ENCODE data around the gene ODC1. TPM values are rescaled to one million over a fixed set of nuclear protein-coding genes. Genes with fewer than 3 reads are reported as not detected.

The ODC1 gene
- polyA plus RNA-seq, 1 of the 3 experiments (the other 2 are of a cell fraction) = 253 TPM

DNA sequence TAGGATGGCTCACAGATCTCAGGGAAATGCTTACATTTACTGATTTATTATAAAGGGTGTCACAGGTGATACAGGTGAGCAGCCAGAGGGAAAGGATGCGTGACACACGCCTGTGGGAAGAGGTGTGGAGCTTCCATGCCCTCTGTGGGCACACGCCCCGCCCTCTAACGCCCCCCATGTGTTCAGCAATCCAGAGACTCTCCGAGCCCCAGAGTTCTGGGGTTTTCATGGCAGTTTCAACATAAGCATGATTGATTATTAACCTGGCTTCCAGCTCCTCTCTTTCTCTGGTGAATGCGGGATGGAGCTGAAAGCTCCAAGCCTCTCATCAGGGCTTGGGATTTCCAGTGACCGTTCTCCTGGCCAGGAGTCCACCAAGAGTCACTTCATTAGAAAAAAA lies 34.3 kb upstream of the ODC1 start:
- no peak for TF ChIP-seq YY1 (IDR thresholded peaks at IDR 0.05; ENCODE audit: low read depth)
- Histone ChIP-seq H3K4me1 (ENCODE audit: control insufficient read depth in 1 of 2, insufficient read depth in 2 of 2, low read depth in 1 of 2, low read length in 1 of 2) (no peaks in the 10 kb centered on the region), H4K20me1 (ENCODE audit: insufficient read depth) (no peaks in the 10 kb centered on the region), H3K9ac (no peak overlapping the region), H3K36me3 (replicated peaks in 1 of 2; ENCODE audit: control insufficient read depth in 1 of 2, insufficient read depth in 2 of 2, low read length in 1 of 2) (no peaks in the 10 kb centered on the region), H3K9me3 (no peaks in the 10 kb centered on the region), H3K79me2 (ENCODE audit: insufficient read depth) (no peaks in the 10 kb centered on the region), H3K9me2 (no peaks in the 10 kb centered on the region), H3K27ac (ENCODE audit: low read depth in 2 of 2, low read length in 1 of 2) (no peak overlapping the region), H3K4me3 (ENCODE audit: low read depth in 2 of 2, low read length in 1 of 2) (no peak overlapping the region), H3K4me2 (no peak overlapping the region), H3F3A (replicated peaks; ENCODE audit: insufficient read depth) (no peaks in the 10 kb centered on the region), H3K27me3 (ENCODE audit: insufficient read depth) (peaks cover 33% of the 10 kb centered on the region; the same call in 1 of the 2 replicates), H2AFZ (ENCODE audit: low read depth) (no peak overlapping the region)
- WGBS (ENCODE audit: low lambda C conversion rate) = 73% methylated on average over 8 of the region's 8 CpGs
- CTCF ChIA-PET = interaction anchor here (0.8 to 2.7 kb wide), 4 partner anchors 11 to 410 kb away, joined by 3 to 9 read pairs (median 4); no protein-coding TSS in a partner anchor
- no peak for DNase-seq
- POLR2A ChIA-PET = no interaction called here

DNA sequence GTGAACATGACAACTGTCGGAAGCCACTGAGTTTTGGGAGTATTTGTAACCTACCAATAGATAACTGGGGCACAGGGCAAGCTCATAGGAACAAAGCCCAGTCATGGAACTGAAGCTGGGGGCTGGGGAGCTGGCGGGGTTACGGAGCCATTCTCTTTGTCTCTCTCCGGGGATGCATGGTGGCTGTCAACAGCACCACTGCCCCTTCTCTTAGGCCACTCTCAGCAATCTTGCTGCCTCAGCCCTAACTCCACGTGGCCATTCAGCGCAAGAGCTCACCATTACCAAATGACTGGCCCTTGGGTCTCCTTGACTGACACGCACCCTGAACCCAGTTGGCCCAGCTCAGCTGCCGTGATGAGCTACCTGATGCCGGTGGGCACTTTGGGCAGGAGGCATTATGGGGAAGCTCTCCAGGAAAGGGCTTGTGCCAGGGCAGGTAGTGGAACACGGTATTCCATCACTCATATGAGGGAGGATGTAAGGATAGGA lies 33.6 kb upstream of the ODC1 start:
- no peaks in the 10 kb centered on the region for H4K20me1 ChIP-seq (ENCODE audit: insufficient read depth)
- H3K4me1 ChIP-seq (ENCODE audit: control insufficient read depth in 1 of 2, insufficient read depth in 2 of 2, low read depth in 1 of 2, low read length in 1 of 2) = no peaks in the 10 kb centered on the region
- no peak overlapping the region for H2AFZ ChIP-seq (ENCODE audit: low read depth)
- H3K36me3 ChIP-seq (replicated peaks in 1 of 2; ENCODE audit: control insufficient read depth in 1 of 2, insufficient read depth in 2 of 2, low read length in 1 of 2) = no peaks in the 10 kb centered on the region
- no peaks in the 10 kb centered on the region for H3F3A ChIP-seq (replicated peaks; ENCODE audit: insufficient read depth)
- WGBS (ENCODE audit: low lambda C conversion rate) = 82% methylated on average over 7 of the region's 10 CpGs
- POLR2A ChIA-PET = no interaction called here
- peaks cover 26% of the 10 kb centered on the region; the same call in 1 of the 2 replicates for H3K27me3 ChIP-seq (ENCODE audit: insufficient read depth)
- CTCF ChIA-PET = interaction anchor here (0.8 to 2.7 kb wide), 5 partner anchors 9 to 409 kb away, joined by 3 to 9 read pairs (median 4); no protein-coding TSS in a partner anchor
- H3K79me2 ChIP-seq (ENCODE audit: insufficient read depth) = no peaks in the 10 kb centered on the region
- H3K9me2 ChIP-seq = no peaks in the 10 kb centered on the region
- no peaks in the 10 kb centered on the region for H3K9me3 ChIP-seq
- no peak overlapping the region for H3K4me2 ChIP-seq
- H3K27ac ChIP-seq (ENCODE audit: low read depth in 2 of 2, low read length in 1 of 2) = no peak overlapping the region
- DNase-seq = no peak
- H3K9ac ChIP-seq = no peak overlapping the region
- no peak for TF ChIP-seq JUND (IDR thresholded peaks at IDR 0.05)
- no peak for TF ChIP-seq TEAD4 (IDR thresholded peaks at IDR 0.05; ENCODE audit: borderline replicate concordance, insufficient read depth)
- TF ChIP-seq NFIC (IDR thresholded peaks at IDR 0.05; ENCODE audit: borderline replicate concordance) = no peak
- TF ChIP-seq RCOR1 (IDR thresholded peaks at IDR 0.05; ENCODE audit: low read length) = no peak
- no peak for TF ChIP-seq FOSL2 (IDR thresholded peaks at IDR 0.05; ENCODE audit: borderline replicate concordance, low read depth)
- no peak for TF ChIP-seq RXRA (IDR thresholded peaks at IDR 0.05; ENCODE audit: borderline replicate concordance, low read depth)
- no peak overlapping the region for H3K4me3 ChIP-seq (ENCODE audit: low read depth in 2 of 2, low read length in 1 of 2)

DNA sequence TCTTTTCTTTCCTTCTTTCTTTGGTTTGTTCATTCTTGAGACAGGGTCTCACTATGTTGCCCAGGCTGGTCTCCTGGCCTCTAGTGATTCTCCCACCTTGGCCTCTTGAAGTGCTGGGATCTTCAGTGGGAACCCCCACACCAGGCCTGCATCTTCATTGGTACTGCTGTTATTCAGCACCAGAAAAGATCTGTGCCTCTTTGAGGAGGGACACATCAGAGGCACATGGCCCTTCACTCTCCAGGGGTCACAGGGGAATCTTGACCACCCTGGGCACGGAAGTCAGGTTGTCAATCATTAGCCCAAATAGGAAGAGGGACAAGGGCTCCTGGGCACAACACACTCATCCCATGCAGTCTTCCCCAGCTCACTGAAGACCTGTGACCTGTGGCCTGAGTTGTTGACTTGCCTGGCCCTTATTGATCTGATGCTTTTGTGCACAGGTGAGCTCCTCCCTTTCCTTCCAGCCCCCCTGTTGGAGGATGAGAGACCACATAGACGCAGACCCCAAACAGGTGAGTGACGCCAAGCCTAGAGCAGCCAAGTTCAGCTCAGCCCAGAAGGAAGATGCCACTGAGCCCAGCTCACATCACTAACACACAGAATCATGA lies 33.0 kb upstream of the ODC1 start:
- Histone ChIP-seq H4K20me1 (ENCODE audit: insufficient read depth) (no peaks in the 10 kb centered on the region), H3K4me2 (no peak overlapping the region), H3F3A (replicated peaks; ENCODE audit: insufficient read depth) (no peaks in the 10 kb centered on the region), H3K4me3 (ENCODE audit: low read depth in 2 of 2, low read length in 1 of 2) (no peak overlapping the region), H3K79me2 (ENCODE audit: insufficient read depth) (no peaks in the 10 kb centered on the region), H3K4me1 (ENCODE audit: control insufficient read depth in 1 of 2, insufficient read depth in 2 of 2, low read depth in 1 of 2, low read length in 1 of 2) (no peaks in the 10 kb centered on the region), H3K9ac (no peak overlapping the region), H3K9me3 (no peaks in the 10 kb centered on the region), H2AFZ (ENCODE audit: low read depth) (no peak overlapping the region), H3K36me3 (replicated peaks in 1 of 2; ENCODE audit: control insufficient read depth in 1 of 2, insufficient read depth in 2 of 2, low read length in 1 of 2) (no peaks in the 10 kb centered on the region), H3K27ac (ENCODE audit: low read depth in 2 of 2, low read length in 1 of 2) (no peak overlapping the region), H3K9me2 (no peaks in the 10 kb centered on the region), H3K27me3 (ENCODE audit: insufficient read depth) (peaks cover 25% of the 10 kb centered on the region; the same call in 1 of the 2 replicates)
- ChIA-PET POLR2A (no interaction called here), CTCF (interaction anchor here (0.8 to 2.7 kb wide), 5 partner anchors 9 to 409 kb away, joined by 3 to 9 read pairs (median 4); no protein-coding TSS in a partner anchor)
- WGBS (ENCODE audit: low lambda C conversion rate) = 65% methylated on average over 2 of the region's 3 CpGs
- no peak for DNase-seq
- no peak for TF ChIP-seq SMC3 (IDR thresholded peaks at IDR 0.05; ENCODE audit: low read depth, low read length)
- TF ChIP-seq TEAD4 (IDR thresholded peaks at IDR 0.05; ENCODE audit: borderline replicate concordance, insufficient read depth) = no peak
- TF ChIP-seq YY1 (IDR thresholded peaks at IDR 0.05; ENCODE audit: low read depth) = no peak
- TF ChIP-seq, protein P1, sequence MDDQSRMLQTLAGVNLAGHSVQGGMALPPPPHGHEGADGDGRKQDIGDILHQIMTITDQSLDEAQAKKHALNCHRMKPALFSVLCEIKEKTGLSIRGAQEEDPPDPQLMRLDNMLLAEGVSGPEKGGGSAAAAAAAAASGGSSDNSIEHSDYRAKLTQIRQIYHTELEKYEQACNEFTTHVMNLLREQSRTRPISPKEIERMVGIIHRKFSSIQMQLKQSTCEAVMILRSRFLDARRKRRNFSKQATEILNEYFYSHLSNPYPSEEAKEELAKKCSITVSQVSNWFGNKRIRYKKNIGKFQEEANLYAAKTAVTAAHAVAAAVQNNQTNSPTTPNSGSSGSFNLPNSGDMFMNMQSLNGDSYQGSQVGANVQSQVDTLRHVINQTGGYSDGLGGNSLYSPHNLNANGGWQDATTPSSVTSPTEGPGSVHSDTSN (IDR thresholded peaks at IDR 0.05) = no peak
- TF ChIP-seq JUND (IDR thresholded peaks at IDR 0.05) = no peak
- no peak for TF ChIP-seq FOSL2 (IDR thresholded peaks at IDR 0.05; ENCODE audit: borderline replicate concordance, low read depth)
- TF ChIP-seq FOXJ3 (CRISPR knock-in tag; IDR thresholded peaks at IDR 0.05) = no peak
- TF ChIP-seq NFIC (IDR thresholded peaks at IDR 0.05; ENCODE audit: borderline replicate concordance) = no peak
